ELF-1 (cell line): Measurements from ENCODE around the gene COP1.
"Not testable (repeated sequence)": the region's sequence is repeated elsewhere in the genome, so short reads cannot be mapped to it uniquely, and the experiment has no call there.

Experiments used
- DNase-seq: peaks from one replicate; pipeline ENCODE4 v3.0.0-alpha.2; 2016; ENCODE audit warnings: low read depth, low spot score

COP1 gene

DNA sequence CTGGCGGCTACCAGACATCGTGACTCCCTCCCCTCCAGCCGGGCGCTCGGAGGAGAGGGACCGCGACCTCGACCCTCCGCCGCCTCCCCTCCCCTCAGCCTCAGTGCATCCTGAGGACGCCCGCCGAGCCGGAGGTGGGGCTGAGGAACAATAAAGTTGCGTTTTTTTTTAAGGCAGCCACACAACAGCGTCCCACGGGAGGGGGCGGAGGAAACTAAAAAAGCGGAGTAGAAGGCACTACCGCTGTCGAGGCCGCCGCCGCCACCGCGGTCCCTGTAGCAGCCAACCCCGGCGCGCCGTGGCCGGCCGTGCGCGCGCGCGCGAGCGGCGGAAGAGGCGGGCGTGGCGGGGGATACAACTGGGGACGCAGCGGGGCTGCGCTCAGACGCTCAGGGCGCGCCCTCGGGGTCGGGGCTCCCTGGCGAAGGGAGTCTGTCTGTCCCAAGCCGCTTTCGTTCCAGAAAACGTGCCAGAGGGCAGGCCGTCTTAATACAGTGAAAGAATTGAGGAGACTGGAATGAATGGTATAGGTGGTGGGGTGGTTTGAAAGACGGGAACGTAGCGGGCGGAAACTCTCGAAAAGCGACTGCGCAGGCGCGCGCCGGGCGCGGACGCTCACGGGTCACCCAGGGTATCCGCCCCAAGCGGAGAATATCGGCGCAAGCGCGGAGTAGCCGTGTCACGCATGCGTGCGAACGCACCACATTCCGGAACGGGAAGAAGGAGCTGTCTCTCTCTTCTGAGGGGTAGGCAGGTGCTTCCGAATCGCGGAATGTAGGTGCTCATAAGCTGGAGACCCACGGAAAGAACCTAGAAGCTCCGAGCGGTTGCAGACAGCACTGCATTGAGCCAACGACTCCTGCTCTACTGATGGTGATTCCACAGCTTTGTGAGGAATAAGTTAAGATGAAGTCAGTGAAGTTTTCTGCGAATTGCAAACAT lies at the start of gene COP1:
Gene COP1 (minus strand): TSS at position 326 of the 942 bp plus-strand sequence. CDS start 308 bp downstream, at position 18.
- peak; percentile 98 for DNase-seq

DNA sequence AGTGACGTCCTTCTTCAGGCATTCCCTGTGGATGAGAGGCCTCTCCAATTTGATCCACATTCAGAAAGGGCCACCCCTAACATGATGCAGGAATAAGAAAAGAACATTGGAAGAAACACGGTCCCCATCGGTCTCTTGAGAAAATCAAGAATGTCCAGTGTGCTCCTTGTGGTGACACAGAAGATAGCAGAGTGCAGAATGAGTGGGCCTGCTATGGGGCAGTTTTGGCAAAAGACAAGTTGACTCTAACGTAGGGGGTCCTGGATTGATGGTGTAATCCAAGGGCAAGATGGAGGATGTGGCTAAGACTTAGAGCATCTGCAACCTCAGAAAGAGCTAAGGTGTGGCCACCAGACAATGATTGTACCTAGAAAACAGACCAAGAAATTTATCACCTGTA lies 45.1 kb upstream of the COP1 start:
- DNase-seq, result no peak

DNA sequence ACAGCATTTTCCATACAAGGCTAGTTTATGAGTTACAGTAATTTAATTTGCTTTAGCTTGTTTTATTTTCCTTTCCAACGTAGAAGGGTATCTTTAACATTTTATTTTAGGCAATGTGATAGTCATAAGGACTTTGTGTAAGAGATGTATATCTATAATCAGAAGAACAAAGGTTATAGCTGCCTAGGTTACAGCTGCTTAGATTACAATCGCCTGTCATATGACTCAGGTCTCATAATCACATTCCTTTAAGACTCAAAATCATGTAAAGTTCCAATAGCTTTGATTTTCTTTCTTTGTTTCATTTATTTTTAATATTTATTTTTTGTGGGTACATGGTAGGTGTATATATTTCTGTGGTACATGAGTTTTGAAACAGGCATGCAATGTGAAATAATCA lies 37.8 kb upstream of the COP1 start:
- no peak for DNase-seq

- DNase-seq, result no peak
Measured at GRCh38 chr1:176243746-176244145, 36.7 kb upstream of the COP1 start.

GRCh38 chr1:176241385-176242015 lies 34.4 kb upstream of the COP1 start:
- no peak for DNase-seq

DNA sequence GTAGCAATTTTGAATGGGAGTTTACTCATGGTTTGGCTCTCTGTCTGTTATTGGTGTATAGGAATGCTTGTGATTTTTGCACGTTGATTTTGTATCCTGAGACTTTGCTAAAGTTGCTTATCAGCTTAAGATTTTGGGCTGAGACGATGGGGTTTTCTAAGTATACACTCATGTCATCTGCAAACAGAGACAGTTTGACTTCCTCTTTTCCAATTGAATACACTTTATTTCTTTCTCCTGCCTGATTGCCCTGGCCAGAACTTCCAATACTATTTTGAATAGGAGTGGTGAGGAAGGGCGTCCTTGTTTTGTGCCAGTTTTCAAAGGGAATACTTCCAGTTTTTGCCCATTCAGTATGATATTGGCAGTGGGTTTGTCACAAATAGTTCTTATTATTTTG lies 26.6 kb upstream of the COP1 start:
- not testable (repeated sequence) for DNase-seq

DNA sequence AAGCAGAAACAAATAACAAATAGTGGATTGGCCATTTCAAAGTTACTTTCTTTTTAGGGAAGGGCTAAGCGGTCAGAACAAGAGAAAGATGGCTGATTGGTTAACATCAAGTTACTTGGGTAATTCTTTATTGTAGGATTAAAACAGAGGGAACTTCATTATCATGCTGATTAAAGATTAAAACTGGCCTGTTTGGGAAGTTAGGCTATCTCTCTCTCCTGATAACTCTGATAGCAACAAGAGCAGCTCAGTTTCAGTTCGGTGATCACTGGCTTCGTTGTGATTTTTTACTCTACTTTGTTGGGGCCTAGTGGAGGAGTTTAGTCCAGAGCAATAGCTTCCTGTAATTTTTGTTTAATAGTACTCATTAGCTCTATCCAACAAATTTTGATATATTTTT lies 20.5 kb upstream of the COP1 start:
- no peak for DNase-seq

- no peak for DNase-seq
Measured at GRCh38 chr1:176225911-176226310, 18.8 kb upstream of the COP1 start.

GRCh38 chr1:176225479-176225875 lies 18.4 kb upstream of the COP1 start:
- DNase-seq, result no peak

- DNase-seq, result no peak
Measured at GRCh38 chr1:176222196-176222595, 15.1 kb upstream of the COP1 start.

- no peak for DNase-seq
Measured at GRCh38 chr1:176220100-176220689, 13.1 kb upstream of the COP1 start.

DNA sequence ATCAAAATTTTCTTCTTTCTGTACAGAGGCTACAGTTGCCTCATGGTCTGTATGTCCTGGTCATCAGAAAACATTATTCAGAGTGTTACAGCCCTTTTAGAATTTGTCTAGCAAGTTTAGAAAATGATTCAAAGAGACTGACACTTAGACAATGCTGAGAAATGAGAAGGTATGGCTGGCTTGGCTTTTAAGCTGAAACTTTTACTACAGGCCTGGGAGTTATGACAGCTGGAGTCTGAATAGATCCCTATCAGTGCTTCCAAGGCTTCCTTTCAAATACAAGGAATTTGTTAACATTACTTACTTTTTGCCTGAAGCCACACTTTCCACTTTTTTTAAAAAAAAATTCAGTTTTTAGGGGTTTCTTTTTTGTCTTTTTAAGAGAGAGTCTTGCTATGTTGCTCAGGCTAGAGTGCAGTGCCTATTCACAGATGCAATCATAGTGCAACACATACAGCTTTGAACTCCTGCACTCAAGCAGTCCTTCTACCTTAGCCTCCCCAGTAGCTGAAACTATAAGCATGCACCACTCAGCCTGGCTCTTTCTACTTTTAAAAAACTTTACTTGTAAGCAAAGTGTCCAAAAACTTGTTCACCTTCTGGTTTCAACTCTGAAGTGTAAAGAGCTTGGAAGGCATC lies 10.5 kb upstream of the COP1 start:
- no peak for DNase-seq

DNA sequence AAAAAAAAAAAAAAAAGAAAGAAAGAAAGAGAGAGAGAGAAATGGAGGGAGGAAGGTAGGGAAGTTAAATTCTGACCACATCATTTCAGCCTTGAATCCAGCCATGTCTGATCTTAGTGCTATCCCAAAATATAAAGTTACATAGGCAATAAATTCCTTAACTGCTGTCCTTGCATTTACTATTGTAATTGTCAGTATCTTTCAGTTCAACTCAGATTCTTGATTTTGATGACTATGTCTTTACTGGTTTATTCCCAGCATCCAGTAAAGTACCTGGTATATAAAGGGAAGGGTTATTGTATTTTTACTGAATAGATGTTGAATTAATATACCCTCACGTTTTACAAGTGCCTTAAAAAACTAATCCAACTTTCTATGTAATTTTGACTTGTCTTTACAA lies 8.9 kb upstream of the COP1 start:
- no peak for DNase-seq

- no peak for DNase-seq
Measured at GRCh38 chr1:176211396-176212165, 4.5 kb upstream of the COP1 start.

GRCh38 chr1:176208034-176208433 lies 948 bp upstream of the COP1 start:
- DNase-seq, result no peak

- DNase-seq, result peak; percentile 81
Measured at GRCh38 chr1:176206006-176206960, 803 bp downstream of the COP1 start.

GRCh38 chr1:176205332-176205914 lies 1.7 kb downstream of the COP1 start:
- no peak for DNase-seq

GRCh38 chr1:176204655-176205054 lies 2.4 kb downstream of the COP1 start:
- not testable (repeated sequence) for DNase-seq

- DNase-seq, result no peak
Measured at GRCh38 chr1:176203735-176204134, 3.4 kb downstream of the COP1 start.

DNA sequence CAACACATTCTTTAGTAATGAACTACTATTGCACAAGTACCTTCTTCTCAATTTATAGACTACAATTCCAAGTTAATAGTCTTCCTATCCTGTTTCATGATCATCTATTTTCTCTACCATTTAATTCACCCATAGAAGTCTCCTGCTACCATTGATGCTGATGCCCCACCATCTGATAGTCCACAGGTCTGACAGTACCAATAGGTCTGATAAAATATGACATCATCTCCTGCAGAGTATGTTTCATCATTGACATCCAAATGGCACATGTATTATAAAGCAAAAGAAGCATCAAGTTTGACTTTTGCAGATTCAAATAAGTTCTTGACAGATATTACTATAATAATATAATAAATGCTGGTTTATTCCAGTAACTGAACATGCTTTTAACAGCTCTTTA lies 5.5 kb downstream of the COP1 start:
- no peak for DNase-seq
